NCI-H2081 treated with DMSO at 0.1 percent for 48 hours (cell line): ENCODE data around the gene CHRDL2.

ENCODE experiments used
- DNase-seq: peaks from one replicate; lab custom pipeline; 2025; lab: John Stamatoyannopoulos, UW

The CHRDL2 gene

GRCh38 chr11:74748211-74749126 is 17.2 kb upstream of the CHRDL2 start, which contains the start of gene RNF169:
Gene RNF169 (plus strand): TSS chr11:74748849. CDS start chr11:74748881, 32 bp downstream.
- DNase-seq, result peak; percentile 84

DNA sequence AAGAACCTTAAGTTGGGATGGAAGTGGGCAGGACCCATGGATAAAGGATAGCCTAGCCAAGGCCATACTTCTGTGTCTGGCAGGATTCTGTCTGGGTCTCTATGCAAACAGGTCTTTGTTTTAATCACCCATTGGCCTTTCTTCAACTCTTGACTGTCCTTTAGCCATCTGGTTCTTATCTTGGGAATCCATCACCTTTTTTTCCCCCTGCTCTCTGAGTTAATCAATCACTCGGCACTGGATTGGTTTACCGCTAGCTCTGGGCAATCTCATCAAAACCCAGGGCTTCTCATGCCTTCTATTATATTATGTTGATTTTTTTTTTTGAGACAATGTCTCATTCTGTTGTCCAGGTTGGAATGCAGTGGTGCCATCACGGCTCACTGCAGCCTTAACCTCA is 15.6 kb upstream of the CHRDL2 start:
- no peak for DNase-seq

DNA sequence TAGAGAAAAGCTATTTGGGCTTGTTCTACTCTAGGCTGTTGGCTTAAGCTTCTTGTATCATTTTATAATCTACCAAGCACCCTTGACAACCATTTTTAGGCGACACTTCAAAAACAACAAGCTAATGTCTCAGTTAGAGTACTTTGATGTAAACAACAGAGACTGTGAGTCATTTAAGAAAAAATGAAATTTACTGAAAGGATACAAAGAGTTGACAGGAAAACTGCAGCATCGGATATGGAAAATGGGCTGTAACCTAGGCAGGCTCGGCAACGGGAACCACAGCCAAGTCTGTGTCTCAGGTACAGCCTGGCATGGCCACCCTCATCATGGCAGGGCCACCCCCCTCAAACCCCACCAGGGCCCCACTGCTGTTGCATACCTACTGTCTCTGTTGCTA is 13.1 kb upstream of the CHRDL2 start:
- DNase-seq, result no peak

DNA sequence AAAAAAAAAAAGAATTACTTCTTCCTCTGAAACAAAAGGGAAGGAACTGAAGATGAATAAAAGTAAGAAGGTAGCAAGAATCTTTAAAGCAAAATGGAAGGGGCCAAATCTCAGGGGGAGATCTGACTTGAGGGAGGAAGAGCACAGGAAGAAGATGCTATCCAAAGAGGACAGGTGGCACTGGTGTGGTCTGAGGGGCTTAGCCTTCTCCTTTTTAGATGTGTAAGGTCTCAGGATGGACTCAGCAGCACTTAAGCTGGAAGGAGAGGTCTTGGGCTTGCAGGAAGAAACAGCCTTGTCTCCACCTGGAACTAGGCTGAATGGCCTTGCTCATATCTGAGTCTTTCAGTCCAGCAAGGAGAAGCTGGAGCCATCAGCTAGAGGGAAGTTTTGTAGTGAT is 12.4 kb upstream of the CHRDL2 start:
- DNase-seq, result no peak

DNA sequence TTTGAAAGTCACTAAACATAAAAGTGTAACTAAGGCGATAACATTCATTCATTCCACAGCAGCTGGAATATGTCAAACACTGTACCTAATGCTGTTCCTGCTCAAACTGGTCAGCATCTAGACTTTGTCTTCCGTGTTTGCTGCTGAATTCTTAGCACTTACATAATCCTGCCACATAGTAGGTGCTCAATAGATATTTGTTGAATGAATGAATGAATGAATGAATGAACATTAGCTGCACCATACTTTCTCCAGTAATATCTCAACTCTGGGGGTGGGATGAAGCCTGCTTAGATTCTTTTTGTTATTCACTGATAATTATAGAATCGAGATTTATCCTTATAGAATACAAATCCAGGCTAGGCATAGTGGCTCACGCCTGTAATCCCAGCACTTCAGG is 10.8 kb upstream of the CHRDL2 start:
- DNase-seq, result no peak

DNA sequence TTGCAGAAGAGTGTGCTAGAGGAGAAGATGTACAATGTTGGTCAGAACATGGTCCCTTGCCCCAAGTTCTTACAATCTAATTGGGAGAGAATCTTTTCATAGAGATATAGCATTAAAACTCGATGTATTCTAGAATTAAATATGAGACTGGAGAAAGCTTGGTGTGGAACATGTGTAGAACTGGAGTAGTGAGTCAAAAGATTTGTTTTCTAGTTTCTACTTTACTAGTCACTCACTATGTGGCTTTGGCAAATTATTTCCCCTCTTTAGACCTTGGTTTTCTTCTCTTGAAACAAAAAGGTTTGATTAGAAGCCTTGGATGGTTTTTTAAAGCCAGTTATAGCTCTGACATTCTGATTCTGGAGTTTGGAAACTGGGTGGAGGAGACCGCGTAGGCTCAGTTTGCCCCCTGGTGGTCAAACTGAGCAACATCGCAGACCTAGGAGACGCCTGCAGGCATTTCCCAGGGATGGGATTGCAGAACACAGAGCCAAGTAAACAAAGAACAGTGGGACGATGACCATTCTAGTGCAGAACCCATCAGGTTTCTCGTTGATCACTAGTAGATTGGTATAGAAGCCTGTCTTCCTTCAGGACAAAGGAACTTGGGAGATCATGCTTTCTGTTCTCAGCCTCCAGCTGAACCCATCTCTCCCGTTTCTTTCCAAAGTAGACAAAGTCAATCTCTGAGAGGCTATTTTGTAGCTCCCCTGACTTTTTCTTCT is 8.5 kb upstream of the CHRDL2 start:
- DNase-seq, result no peak

- no peak for DNase-seq
These were observed 4.8 kb upstream of the CHRDL2 start for GRCh38 chr11:74736031-74736430.

DNA sequence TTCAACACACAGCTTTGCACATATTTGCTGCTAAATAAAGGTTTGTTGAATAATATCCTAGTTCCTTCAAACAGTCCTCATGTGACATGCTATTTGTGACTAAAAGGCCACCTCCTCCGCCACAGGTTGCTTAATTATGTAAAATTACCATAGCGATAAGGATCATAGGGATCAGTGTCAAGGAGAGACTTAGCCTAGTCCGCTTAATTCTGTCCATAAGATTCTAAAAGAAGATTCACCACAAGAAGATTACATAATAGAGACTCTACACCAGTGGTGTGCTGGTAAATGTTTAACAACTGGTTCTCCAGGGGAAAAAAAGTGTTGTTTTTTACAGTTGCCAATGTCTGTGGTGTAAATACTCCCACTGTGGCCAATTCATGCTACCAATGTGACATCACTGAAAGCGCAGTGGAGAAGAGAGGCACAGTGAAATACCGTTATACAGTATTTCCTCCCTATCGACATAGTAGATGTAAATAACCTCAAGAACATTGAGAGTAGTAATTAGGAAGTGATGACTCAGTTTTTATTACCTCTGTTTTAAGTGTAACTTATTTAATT is 4.2 kb upstream of the CHRDL2 start:
- DNase-seq, result no peak

DNA sequence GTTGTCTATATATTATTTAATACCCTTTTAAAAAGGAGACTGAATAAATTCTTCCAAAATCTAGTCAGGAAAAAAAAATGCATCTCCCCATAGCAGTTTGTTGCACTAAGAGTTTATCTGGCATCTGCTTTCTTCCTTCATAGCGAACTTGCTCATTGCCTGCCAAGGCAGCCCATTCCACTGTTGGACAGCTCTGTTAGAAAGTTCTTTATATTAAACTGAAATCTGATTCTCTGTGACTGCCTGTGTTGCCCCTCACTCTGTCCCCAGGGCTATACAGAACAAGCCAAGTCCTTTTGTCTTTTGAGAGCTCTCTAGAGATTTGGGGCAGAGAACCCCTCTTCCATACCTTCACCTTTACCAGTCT is 3.3 kb upstream of the CHRDL2 start:
- DNase-seq, result no peak

DNA sequence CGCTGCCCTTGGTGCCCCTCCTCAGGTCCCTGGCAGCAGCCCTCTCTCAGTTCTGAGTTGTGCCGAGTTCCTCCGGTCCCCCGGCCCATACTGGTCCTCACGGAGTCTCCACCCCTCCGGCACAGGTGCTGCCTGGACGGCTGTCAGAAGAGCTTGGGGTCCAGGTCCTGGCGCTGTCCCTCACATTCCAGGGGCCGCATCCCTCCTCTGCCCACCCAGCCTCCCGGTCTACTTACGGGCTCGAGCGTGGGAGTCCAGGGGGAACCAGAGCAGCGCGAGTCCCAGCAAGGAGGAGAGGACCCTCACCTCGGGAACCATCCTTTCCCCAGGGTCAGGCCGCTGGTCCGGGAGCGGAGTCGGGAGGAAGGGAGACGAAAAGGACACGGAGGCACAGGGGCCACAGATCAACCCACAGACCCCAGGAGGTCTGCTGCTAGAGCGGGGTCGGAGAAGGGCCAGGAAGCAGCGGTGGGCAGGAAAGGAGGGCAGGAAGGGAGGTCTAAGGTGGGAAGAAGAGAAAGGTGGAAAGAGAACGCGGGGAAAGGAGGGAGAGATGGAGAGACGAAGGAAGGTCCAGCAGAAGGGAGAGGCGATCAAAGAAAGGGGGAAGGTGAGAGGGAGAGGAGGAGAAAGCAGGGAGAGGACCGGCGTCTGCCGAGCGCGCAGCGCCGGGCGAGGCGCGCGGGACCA is 510 bp downstream of the CHRDL2 start:
- no peak for DNase-seq

GRCh38 chr11:74729397-74729796 is 1.8 kb downstream of the CHRDL2 start:
- DNase-seq, result no peak

GRCh38 chr11:74726547-74727182 is 4.6 kb downstream of the CHRDL2 start:
- peak; percentile 17 for DNase-seq

- no peak for DNase-seq
These were observed 5.5 kb downstream of the CHRDL2 start for GRCh38 chr11:74725701-74726100.

DNA sequence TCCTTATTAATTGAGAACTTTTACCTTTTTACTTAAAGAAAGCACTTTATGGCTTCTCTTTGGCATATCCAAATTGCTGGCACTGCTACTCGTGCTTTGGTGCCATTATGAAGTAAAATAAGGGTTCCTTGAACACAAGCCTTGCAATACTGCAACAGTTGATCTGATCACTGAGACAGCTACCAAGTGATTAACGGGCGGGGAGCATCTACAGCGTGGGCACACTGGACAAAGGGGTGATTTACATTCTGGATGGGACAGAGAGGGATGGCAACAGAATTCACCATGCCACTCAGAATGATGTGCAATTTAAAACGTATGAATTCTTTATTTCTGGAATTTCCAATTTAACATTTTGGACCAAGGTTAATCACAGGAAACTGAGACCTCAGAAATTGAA is 7.7 kb downstream of the CHRDL2 start:
- DNase-seq, result no peak

DNA sequence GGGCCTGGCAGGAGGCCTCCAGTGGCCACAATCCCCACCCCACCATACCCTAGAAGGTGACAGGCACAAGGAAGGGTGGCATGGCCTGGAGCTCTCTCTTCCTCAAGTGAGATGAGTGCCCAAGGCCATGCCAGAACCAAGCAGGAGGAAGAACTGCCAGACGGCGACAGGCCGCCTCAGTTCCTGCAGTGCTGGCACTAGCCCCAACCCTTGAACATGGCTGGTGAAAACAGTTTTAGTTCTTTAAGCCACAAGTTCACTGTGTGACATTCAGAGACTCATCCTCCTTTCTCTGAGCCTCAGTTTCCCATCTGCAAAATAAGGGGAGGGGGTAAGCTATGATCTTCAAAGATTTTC is 9.8 kb downstream of the CHRDL2 start:
- DNase-seq, result no peak

DNA sequence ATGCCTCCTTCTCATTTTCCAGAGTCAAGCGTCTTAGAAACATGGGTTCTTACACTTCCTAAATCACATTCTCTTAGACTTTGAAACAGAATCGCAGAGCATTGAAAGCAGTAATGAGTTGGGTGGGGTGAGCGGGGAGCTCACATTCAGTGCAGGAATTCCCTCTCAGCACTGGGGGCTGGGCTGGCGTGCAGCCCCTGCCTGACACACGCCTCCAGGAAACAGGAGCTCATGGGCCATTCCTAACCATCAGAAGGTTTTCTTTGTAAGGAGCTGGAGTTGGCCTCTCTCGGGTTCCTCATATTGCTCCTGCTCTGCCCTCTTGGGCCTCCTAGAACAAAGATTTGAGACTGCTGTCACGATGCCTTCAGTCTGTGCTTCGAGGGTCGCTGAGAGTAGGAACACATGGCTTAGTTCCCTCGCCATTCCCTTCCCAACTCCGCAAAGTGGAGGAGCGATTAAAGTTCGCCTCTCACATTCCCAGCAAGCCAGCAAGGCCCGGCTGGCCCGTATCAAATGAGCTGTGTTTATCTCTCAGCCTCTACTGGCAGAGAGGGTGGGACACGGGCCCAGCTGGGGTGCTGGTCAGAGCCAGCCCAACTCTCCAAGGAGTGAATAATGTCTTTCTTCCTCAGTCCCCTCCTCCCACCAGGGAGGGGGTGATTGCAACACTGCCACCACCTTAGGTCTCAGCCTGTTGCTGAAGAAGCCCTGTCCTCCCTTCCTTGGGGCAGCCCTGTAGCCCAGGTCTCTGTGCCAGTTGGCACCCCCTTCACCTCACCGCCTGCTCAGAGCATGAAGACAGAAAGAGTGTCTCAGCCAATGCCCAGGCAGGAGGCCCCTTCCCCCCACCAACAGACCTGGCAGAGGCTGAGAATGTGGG is 10.4 kb downstream of the CHRDL2 start:
- no peak for DNase-seq

- DNase-seq, result no peak
These were observed 12.2 kb downstream of the CHRDL2 start for GRCh38 chr11:74719011-74719410.

DNA sequence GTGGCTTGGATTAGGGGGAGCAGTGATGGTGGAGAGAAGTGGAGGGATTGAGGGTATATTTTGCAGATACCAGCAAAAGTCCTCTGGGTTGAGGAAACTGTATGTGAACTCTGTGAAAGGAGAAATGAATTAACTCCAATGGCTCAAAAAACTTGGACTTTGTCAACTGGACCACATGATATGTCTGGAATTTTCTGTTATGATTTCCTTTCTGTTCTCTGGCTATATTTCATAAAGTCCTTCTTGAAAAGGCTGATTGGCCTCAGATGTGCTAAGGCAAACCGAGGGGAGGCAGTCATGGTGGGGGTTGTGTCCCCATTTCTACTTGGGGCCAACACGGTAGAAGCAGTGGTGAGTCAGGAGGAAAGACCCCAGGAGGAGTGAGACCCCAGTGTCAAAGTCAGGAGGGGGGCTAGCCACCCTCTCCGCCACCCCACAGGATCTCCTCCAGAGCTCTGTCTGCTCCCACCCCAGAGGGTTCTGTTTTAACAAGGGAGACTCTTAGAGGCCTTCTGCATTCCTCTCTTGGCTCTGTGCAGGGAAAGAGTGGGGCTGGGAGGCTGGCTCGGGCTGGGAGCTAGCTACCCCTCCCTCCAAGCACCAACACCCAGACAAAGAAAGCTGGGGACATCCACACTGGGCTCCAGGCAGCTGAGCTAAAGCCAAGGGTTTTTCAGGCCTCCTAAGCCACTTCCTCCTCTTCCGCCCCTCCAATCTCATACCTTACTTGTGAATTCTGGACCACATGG is 13.8 kb downstream of the CHRDL2 start:
- no peak for DNase-seq

- DNase-seq, result no peak
These were observed 16.3 kb downstream of the CHRDL2 start for GRCh38 chr11:74714904-74715303.

- no peak for DNase-seq
These were observed 17.5 kb downstream of the CHRDL2 start for GRCh38 chr11:74713686-74714085.
